ENCODE data around the gene HHATL. TPM values are rescaled to one million over a fixed set of nuclear protein-coding genes. Genes with fewer than 3 reads are reported as not detected.

HHATL gene
- total RNA-seq, 2 donors from 2014 or later, result not detected

GRCh38 chr3:42701371-42702065 is 1.1 kb downstream of the HHATL start:
- Histone ChIP-seq H3K4me3 (no peak overlapping the region), H3K36me3 (no peaks in the 10 kb centered on the region), H3K27me3 (replicated peaks; ENCODE audit: insufficient read depth) (no peaks in the 10 kb centered on the region), H3K9me3 (no peaks in the 10 kb centered on the region), H3K4me1 (ENCODE audit: control insufficient read depth in 1 of 2, low read depth in 2 of 2) (peaks cover 0 to 17% of the 10 kb centered on the region in 2 donors), H3K27ac (no peak overlapping the region)
- peak; percentile 12 for DNase-seq (ENCODE audit: low spot score)
- no peak for ATAC-seq (ENCODE audit: insufficient number of reproducible peaks, low FRiP score, low read depth)
- TF ChIP-seq CTCF (IDR thresholded peaks at IDR 0.05), result no peak

GRCh38 chr3:42700366-42701288 is 2.0 kb downstream of the HHATL start:
- ATAC-seq (ENCODE audit: insufficient number of reproducible peaks, low FRiP score, low read depth) (no peak), DNase-seq (ENCODE audit: low spot score) (no peak)
- no peak overlapping the region for H3K27ac ChIP-seq
- no peak for TF ChIP-seq CTCF (IDR thresholded peaks at IDR 0.05)
- no peaks in the 10 kb centered on the region for H3K27me3 ChIP-seq (replicated peaks; ENCODE audit: insufficient read depth)
- H3K4me1 ChIP-seq (ENCODE audit: control insufficient read depth in 1 of 2, low read depth in 2 of 2), result peaks cover 0 to 17% of the 10 kb centered on the region in 2 donors
- no peak overlapping the region for H3K4me3 ChIP-seq
- no peaks in the 10 kb centered on the region for H3K9me3 ChIP-seq
- H3K36me3 ChIP-seq, result no peaks in the 10 kb centered on the region

- no peak for TF ChIP-seq CTCF (IDR thresholded peaks at IDR 0.05)
- ATAC-seq (ENCODE audit: insufficient number of reproducible peaks, low FRiP score, low read depth) (no peak), DNase-seq (ENCODE audit: low spot score) (no peak)
- Histone ChIP-seq H3K27ac (no peak overlapping the region), H3K27me3 (replicated peaks; ENCODE audit: insufficient read depth) (no peaks in the 10 kb centered on the region), H3K4me1 (ENCODE audit: control insufficient read depth in 1 of 2, low read depth in 2 of 2) (peaks cover 0 to 17% of the 10 kb centered on the region in 2 donors), H3K4me3 (no peak overlapping the region), H3K9me3 (no peaks in the 10 kb centered on the region), H3K36me3 (no peaks in the 10 kb centered on the region)
These were observed 3.1 kb downstream of the HHATL start for GRCh38 chr3:42699511-42699971.

- no peak overlapping the region for H3K27ac ChIP-seq
- no peaks in the 10 kb centered on the region for H3K9me3 ChIP-seq
- TF ChIP-seq CTCF (IDR thresholded peaks at IDR 0.05), result no peak
- H3K27me3 ChIP-seq (replicated peaks; ENCODE audit: insufficient read depth), result no peaks in the 10 kb centered on the region
- H3K36me3 ChIP-seq, result no peaks in the 10 kb centered on the region
- ATAC-seq (ENCODE audit: insufficient number of reproducible peaks, low FRiP score, low read depth), result no peak
- peaks cover 0 to 17% of the 10 kb centered on the region in 2 donors for H3K4me1 ChIP-seq (ENCODE audit: control insufficient read depth in 1 of 2, low read depth in 2 of 2)
- DNase-seq (ENCODE audit: low spot score), result no peak
- H3K4me3 ChIP-seq, result no peak overlapping the region
These were observed 3.7 kb downstream of the HHATL start for GRCh38 chr3:42698911-42699230.

- no peak for TF ChIP-seq CTCF (IDR thresholded peaks at IDR 0.05)
- DNase-seq (ENCODE audit: low spot score) (no peak), ATAC-seq (ENCODE audit: insufficient number of reproducible peaks, low FRiP score, low read depth) (no peak)
- Histone ChIP-seq H3K9me3 (no peaks in the 10 kb centered on the region), H3K36me3 (no peaks in the 10 kb centered on the region), H3K27me3 (replicated peaks; ENCODE audit: insufficient read depth) (no peaks in the 10 kb centered on the region), H3K4me3 (no peak overlapping the region), H3K4me1 (ENCODE audit: control insufficient read depth in 1 of 2, low read depth in 2 of 2) (peaks cover 0 to 17% of the 10 kb centered on the region in 2 donors), H3K27ac (no peak overlapping the region)
These were observed 4.2 kb downstream of the HHATL start for GRCh38 chr3:42698216-42698910.
